GM19025 (cell line): ENCODE data around the gene RUNX1.

Source experiments
- ATAC-seq: cut with Tn5 transposase; IDR thresholded peaks from one replicate; pipeline ENCODE4 v1.9.1; 2021; ENCODE audit warnings: mild to moderate bottlenecking, low read depth, moderate library complexity; ENCODE audit not compliant: unreplicated experiment

The RUNX1 gene

GRCh38 chr21:35062016-35062415 lies 12.9 kb upstream of the RUNX1 start:
- ATAC-seq = no peak

- ATAC-seq = no peak
Observed at GRCh38 chr21:35059742-35060141, 10.6 kb upstream of the RUNX1 start.

GRCh38 chr21:35058058-35058457 lies 9.0 kb upstream of the RUNX1 start:
- ATAC-seq = no peak

- ATAC-seq = no peak
Observed at GRCh38 chr21:35057428-35057827, 8.3 kb upstream of the RUNX1 start.

- ATAC-seq = no peak
Observed at GRCh38 chr21:35053356-35054096, 4.4 kb upstream of the RUNX1 start.

- no peak for ATAC-seq
Observed at GRCh38 chr21:35052801-35053200, 3.7 kb upstream of the RUNX1 start.

- no peak for ATAC-seq
Observed at GRCh38 chr21:35051287-35051818, 2.3 kb upstream of the RUNX1 start.

GRCh38 chr21:35050348-35051286 lies 1.5 kb upstream of the RUNX1 start:
- no peak for ATAC-seq

GRCh38 chr21:35048183-35048601 lies 910 bp downstream of the RUNX1 start:
- no peak for ATAC-seq

GRCh38 chr21:35046880-35047229 lies 2.2 kb downstream of the RUNX1 start:
- no peak for ATAC-seq

GRCh38 chr21:35046263-35046624 lies 2.9 kb downstream of the RUNX1 start:
- no peak for ATAC-seq

- no peak for ATAC-seq
Observed at GRCh38 chr21:35045542-35046262, 3.4 kb downstream of the RUNX1 start.

- ATAC-seq = no peak
Observed at GRCh38 chr21:35044770-35045541, 4.1 kb downstream of the RUNX1 start.

- no peak for ATAC-seq
Observed at GRCh38 chr21:35044128-35044527, 5.0 kb downstream of the RUNX1 start.

GRCh38 chr21:35043549-35043948 lies 5.6 kb downstream of the RUNX1 start:
- ATAC-seq = no peak

- ATAC-seq = no peak
Observed at GRCh38 chr21:35042836-35043235, 6.3 kb downstream of the RUNX1 start.

GRCh38 chr21:35041881-35042280 lies 7.2 kb downstream of the RUNX1 start:
- ATAC-seq = no peak

- ATAC-seq = no peak
Observed at GRCh38 chr21:35041122-35041521, 8.0 kb downstream of the RUNX1 start.

GRCh38 chr21:35039595-35040289 lies 9.4 kb downstream of the RUNX1 start:
- no peak for ATAC-seq
